Measurements from ENCODE around the gene CFAP69.

- TF ChIP-seq TEAD4 (CRISPR knock-in tag; IDR thresholded peaks at IDR 0.05): no peak
- no peak for TF ChIP-seq NFYB (CRISPR knock-in tag; conservative IDR thresholded peaks at IDR 0.05; ENCODE audit: low read depth)
- TF ChIP-seq MYBL2 (CRISPR knock-in tag; IDR thresholded peaks at IDR 0.05): no peak
- TF ChIP-seq, protein P1, sequence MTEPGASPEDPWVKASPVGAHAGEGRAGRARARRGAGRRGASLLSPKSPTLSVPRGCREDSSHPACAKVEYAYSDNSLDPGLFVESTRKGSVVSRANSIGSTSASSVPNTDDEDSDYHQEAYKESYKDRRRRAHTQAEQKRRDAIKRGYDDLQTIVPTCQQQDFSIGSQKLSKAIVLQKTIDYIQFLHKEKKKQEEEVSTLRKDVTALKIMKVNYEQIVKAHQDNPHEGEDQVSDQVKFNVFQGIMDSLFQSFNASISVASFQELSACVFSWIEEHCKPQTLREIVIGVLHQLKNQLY (CRISPR knock-in tag; IDR thresholded peaks at IDR 0.05): no peak
- TF ChIP-seq, protein P2, sequence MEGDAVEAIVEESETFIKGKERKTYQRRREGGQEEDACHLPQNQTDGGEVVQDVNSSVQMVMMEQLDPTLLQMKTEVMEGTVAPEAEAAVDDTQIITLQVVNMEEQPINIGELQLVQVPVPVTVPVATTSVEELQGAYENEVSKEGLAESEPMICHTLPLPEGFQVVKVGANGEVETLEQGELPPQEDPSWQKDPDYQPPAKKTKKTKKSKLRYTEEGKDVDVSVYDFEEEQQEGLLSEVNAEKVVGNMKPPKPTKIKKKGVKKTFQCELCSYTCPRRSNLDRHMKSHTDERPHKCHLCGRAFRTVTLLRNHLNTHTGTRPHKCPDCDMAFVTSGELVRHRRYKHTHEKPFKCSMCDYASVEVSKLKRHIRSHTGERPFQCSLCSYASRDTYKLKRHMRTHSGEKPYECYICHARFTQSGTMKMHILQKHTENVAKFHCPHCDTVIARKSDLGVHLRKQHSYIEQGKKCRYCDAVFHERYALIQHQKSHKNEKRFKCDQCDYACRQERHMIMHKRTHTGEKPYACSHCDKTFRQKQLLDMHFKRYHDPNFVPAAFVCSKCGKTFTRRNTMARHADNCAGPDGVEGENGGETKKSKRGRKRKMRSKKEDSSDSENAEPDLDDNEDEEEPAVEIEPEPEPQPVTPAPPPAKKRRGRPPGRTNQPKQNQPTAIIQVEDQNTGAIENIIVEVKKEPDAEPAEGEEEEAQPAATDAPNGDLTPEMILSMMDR (IDR thresholded peaks at IDR 0.05): no peak
- TF ChIP-seq FOXJ3 (CRISPR knock-in tag; IDR thresholded peaks at IDR 0.05; ENCODE audit: borderline replicate concordance): no peak
- no peak for TF ChIP-seq CBFB (CRISPR knock-in tag; IDR thresholded peaks at IDR 0.05; ENCODE audit: low read depth)
- no peak for TF ChIP-seq JUN (CRISPR knock-in tag; IDR thresholded peaks at IDR 0.05)
- TF ChIP-seq, protein P3, sequence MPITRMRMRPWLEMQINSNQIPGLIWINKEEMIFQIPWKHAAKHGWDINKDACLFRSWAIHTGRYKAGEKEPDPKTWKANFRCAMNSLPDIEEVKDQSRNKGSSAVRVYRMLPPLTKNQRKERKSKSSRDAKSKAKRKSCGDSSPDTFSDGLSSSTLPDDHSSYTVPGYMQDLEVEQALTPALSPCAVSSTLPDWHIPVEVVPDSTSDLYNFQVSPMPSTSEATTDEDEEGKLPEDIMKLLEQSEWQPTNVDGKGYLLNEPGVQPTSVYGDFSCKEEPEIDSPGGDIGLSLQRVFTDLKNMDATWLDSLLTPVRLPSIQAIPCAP (CRISPR knock-in tag; IDR thresholded peaks at IDR 0.05): no peak
- TF ChIP-seq, protein P4, sequence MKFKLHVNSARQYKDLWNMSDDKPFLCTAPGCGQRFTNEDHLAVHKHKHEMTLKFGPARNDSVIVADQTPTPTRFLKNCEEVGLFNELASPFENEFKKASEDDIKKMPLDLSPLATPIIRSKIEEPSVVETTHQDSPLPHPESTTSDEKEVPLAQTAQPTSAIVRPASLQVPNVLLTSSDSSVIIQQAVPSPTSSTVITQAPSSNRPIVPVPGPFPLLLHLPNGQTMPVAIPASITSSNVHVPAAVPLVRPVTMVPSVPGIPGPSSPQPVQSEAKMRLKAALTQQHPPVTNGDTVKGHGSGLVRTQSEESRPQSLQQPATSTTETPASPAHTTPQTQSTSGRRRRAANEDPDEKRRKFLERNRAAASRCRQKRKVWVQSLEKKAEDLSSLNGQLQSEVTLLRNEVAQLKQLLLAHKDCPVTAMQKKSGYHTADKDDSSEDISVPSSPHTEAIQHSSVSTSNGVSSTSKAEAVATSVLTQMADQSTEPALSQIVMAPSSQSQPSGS (CRISPR knock-in tag; IDR thresholded peaks at IDR 0.05; ENCODE audit: borderline replicate concordance, low read depth): no peak
- no peak for TF ChIP-seq USF1 (CRISPR knock-in tag; IDR thresholded peaks at IDR 0.05)
These were observed 107.0 kb downstream of the CFAP69 start for GRCh38 chr7:90351987-90352386.

Measured in WTC11 (cell line).